DMS53 treated with DMSO at 0.1 percent for 48 hours (cell line): ENCODE data around the gene TMBIM1.

Experiments used
- DNase-seq: peaks from one replicate; lab custom pipeline; 2025; ENCODE audit not compliant: unreplicated experiment; lab: John Stamatoyannopoulos, UW

The TMBIM1 gene, protein sequence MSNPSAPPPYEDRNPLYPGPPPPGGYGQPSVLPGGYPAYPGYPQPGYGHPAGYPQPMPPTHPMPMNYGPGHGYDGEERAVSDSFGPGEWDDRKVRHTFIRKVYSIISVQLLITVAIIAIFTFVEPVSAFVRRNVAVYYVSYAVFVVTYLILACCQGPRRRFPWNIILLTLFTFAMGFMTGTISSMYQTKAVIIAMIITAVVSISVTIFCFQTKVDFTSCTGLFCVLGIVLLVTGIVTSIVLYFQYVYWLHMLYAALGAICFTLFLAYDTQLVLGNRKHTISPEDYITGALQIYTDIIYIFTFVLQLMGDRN

DNA sequence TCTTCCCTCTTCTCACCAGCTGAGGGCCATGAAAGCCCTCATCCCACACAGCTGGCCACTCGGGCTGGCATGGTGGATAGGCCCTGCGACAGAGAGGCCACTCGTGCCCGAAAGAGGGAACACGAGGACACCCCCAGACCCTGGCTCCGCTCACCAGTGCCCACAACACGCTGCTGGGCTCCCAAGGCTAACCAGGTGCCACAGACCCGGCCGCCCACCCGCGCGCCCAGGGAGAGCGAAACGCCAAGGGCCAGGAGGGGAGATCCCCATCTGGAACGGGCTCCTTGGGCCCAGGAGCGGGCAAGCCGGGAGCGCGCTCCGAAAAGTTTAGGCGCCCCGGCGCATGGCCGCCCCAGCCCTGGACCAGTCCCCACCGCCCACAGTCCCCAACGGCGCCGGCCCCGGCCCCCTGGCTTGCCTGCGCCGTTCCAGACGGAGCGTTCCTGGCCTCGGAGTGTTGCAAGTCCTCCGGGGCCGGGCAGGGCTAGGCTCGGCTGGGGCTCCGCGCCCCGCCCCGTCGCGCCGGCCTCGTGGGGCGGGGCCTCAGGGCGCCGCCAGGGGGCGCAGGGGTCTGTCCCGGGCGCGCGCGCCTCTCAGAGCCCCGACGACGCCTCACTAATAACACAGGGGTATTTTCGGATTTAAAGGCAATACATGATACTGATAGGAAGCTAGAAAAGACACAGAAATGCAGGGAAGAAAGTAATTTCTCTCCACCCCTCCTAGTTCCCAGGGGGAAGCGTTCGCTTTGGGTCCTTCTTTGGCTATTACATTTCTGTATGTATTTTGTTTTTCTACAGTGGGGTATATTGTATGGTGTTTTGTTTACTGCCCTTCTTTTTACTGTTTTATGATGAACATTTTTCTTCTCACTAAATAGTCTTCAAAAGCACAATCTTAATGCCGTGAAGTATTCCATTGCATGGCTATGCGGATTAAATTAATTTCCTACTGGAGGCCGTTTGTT lies at the start of gene TMBIM1:
TSS of gene TMBIM1 (minus strand) at position 456 of the 967 bp plus-strand sequence. CDS start 10,362 bp downstream, outside the sequence.
- peak; percentile 23 for DNase-seq

DNA sequence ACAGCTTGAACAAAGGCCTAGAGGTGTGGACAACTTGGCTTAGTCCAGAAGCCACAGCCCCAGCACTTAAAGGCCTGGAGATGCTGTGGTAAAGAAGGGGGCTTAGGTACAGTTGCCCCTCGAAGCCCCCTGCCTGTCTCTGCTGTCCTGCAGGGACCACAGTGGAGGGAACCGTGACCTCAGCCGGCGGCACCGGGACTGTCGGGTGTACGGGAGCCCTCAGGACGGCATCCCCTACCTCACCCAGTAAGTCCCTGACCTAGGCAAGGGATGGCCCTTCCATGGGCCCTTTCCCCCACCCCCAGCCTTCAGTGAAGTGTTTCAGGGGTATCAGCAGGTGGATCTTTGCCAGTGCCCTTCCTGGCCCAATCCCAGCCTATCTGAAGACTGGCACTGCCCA lies 49.1 kb upstream of the TMBIM1 start:
- DNase-seq, result no peak

DNA sequence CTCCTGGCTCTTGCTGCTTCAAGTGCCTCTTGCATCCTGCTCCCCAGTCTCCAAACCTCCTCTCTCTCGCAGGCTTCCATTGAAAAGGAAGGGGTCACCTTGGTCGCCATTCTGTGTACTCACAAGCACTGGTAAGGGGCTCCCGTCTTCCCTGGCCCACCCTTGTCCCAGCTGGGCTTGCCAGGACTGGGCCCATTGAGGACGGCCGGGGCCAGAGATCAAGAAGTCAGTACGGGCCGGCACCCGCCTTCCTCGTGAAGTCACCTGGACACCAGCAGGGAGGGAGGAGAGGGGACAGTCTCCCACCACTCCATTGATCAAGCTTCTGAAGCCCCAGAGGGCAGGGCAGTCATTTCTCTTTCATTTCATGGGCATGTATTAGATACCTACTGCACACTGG lies 48.4 kb upstream of the TMBIM1 start:
- no peak for DNase-seq

DNA sequence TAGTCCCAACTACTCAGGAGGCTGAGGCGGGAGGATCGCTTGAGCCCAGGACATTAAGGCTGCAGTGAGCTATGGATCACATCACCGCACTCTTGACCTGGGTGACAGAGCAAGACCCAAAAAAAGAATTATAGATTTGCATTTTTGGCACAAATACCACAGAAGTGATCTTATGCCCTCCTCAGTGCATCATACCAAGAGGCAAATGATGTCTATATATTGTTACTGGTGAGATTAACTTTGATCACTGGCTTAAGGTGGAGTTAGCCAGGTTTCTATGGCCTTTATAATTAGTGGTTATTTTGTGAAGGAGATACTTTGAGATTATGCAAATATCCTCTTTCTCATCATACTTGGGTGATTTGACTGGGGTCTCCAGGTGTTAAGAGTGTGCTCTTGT lies 42.2 kb upstream of the TMBIM1 start:
- DNase-seq, result no peak

DNA sequence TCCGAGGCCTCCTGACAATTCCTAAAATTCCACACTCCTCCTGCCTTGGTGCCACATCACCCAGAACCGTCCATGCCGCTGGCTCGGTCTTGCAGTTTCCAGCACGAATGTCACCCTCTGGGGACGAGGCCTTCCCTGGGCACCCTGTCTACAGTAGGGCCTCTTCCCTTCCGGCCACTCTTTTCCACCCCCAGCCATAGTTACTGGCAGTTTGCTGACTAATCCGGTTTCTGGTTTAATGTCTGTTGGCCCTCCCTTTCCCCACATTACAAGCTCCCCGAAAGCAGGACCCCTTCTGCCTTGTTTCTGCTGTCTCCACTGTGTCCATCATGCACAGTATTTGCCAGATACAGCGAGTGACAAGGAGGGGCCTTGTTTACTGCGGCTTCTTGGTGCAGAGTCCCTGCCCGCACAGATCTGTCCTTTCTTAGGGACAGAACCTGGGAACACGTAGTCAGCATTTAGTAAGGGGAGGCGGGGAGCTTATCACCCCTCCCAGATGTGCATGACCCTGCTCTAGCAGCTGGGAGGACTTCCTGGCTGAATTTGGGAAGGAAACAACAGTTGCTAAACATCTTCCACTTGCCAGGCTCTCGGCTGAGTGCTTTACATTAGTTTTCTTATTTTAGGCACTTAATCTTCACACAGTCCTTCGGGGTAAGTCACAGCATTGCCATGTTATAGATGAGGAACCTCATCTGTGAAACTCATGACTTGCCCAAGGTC lies 40.8 kb upstream of the TMBIM1 start:
- no peak for DNase-seq

DNA sequence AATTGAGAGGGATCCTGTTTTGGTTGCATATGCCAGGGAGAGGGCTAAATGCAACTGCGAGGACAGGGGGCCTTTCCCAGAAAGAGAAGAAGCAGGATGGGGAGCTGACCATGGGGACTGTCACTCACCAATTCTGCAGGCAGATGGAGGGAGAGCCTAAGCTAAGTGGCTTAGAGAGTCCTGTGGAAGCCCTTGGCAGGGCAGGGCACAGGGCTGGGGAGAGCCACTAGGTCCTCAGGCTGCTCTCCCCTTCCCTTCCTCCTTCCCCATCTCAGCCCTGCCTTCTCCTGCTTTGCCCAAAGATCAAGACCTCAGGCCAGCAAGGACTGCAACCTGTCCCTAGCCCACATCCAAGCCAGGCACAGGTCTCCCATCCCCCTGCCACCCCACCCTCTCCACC lies 40.0 kb upstream of the TMBIM1 start:
- no peak for DNase-seq

DNA sequence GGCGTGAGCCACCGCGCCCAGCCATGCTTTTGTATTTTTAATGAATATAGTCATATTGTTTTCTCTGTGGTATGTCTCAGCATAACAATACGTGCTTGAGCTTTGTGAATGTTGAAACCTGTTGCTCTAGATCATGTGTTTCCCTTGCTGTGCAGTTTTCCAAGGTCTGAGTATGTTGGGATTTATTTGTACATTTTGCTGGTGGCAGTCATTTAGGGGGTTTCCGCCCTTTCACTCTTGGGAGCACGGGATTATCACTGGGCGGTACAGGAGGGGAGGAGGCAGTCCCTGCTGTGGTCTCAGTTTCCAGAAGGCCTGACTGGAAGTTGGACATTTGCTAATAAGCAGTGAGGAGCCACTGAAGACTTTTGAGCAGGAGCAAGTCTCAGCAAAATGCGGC lies 39.4 kb upstream of the TMBIM1 start:
- no peak for DNase-seq

DNA sequence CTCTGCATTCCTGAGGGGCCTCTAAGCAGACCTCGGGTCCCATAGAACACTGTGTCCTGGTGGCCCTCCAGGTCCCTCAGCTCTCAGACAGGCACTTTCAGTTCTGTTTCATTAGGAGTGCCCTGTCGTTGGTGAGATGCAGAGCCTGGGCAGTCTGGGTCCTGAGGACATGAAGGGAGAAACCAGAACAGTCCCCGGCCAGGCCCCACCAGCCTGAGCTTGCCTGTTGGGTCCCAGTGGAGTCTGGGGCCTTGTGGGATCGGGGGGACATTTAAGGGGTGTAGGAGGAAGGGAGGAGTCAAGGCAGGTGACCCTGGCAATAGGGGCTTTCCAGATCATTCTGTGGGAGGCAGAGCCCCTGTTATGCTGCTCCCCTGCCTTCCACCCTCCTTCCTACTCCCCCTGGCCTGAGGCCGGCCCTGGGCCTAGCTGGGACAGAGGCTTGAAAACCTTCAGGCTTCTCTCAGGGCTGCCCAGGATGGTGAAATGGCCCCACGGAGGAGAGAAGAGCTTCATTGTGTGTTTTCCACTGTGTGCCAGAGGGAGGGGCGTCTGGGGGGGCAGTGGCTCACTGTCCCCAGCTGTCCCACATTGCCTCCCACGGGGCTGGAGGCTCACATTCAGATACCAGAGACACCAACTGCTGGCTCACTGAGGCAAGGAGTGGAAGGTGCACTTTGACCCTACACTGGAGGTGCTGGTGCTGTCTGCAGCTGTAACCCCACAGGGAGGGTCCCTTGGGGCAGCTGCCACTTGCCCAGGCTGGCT lies 37.7 kb upstream of the TMBIM1 start:
- no peak for DNase-seq

DNA sequence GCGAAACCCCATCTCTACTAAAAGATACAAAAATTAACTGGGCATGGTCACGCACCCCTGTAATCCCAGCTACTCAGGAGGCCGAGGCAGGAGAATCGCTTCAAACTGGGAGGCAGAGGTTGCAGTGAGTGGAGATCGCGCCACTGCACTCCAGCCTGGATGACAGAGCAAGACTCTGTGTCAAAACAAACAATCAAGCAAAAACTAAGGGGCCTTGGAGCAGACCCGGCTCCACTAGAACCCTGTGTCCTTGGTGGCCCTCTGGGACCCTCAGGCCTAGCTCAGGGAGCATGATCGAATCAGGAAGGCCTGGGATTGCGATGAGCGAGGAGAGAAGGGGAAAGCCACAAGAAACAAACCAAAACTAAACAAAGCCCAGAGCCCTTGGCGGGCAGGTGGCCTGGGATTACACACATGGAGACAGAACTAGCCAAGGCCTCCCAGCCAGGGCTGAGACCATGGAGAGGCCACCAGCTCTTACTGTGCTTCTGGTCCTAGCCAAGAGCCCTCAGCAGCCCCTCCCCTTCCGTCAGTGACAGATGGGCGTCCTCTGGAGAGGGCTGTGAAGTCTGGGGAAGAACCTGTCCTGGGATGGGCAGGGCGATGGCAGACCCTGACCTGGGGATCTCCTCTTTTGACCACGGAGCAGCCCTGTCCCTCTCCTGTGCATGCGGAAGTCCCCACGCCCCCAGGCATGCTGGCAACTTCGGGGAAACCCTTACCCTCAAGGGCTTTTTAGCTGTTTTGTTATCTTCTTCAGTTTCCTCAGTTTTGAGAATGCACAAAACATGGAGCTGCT lies 36.9 kb upstream of the TMBIM1 start:
- DNase-seq, result no peak

DNA sequence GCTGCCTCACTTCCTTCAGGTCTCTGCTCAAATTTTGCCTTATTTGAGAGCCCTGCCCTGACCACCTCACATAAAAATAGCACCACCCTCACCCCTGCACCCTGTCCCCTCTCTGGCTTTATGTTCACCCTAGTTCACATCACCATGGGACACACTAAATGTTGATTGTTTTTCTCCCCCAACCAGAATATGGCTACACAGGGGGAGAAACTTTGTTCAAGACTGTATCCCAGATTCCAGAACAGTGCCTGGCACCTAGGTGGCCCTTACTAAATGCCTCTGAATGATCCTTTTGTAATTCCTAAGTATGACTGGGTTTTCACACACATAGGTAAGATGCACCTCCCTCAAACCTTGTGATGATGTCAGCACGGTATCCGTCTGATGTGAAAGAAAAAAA lies 36.0 kb upstream of the TMBIM1 start:
- no peak for DNase-seq

DNA sequence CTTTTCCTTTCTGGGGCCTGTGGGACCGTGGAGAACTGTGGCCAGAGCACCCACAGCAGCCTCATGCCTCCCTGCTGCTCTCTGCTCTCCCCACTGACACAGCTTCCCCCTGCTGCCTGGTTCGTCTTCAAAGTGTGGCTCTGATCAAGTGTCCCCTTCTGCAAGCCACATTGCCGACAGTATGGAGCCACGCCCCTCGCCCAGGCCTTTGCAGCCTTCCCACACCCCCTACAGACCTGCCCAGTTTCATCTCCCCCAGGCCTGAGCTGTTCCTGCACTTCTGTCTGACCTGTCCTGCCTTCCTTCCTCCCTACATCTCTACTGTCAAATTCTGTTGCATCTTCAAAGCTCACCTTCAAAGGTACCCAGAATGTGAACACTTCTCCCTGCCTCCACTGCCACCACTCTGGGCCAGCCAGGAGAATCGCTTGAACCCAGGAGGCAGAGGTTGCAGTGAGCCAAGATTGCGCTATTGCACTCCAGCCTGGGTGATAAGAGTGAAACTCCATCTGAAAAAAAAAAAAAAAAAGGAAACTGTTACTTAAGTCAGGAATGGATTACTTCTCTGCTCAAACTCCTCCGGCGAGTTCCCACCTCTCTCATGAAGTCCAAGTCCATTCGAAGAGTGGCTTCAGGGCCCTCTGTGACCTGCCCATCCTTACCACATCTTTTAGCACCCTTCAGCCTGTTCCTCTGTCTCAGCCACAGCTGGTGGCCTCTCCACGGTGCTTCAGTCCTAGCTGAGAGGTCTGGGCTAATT lies 35.3 kb upstream of the TMBIM1 start:
- no peak for DNase-seq

DNA sequence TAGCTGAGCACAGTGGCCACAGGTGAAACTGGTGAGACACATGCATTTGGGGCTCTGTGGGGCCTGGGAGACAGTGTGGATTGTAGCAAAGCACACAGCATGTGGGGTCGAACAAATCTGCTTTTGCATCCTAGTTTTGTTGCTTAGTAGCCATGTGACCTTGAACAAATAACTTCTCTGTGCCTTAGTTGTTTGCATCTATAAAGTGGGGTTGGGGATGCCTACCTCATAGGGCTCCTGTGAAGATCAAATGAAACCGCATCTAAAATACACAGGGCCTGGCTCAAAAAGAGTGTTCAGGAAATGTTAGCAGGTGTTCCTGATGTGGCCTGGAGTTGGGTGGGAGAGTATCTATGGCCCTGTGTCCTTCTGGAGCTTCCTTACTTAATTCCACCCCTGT lies 34.0 kb upstream of the TMBIM1 start:
- no peak for DNase-seq

DNA sequence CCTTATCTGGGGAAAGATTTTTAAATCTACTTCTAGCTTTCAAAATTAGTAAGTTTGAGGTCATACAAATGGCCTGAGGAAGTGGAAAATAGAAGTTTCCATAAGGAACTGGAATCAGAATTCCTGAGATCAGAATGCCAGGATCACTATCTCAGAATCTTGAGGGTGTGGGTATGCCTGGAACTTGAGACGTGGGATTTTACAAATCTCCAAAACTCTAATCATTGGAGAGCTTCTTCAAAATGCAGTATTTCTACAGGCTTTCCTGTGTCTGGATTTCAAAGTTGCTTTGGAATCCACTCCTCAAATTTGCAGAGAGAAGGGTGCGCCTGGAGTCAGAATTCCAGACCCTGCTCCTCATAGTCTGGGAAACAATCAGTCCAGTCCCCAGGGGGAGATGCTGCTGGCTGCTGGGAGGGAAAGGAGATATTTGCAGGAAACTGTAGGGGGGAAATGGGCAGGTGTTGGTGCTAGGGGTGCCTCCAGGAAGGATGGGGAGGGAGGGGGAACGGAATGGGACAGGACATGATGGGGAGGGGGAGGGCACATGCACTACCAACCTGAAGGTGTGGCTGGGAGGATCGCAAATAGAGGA lies 33.4 kb upstream of the TMBIM1 start:
- DNase-seq, result no peak

DNA sequence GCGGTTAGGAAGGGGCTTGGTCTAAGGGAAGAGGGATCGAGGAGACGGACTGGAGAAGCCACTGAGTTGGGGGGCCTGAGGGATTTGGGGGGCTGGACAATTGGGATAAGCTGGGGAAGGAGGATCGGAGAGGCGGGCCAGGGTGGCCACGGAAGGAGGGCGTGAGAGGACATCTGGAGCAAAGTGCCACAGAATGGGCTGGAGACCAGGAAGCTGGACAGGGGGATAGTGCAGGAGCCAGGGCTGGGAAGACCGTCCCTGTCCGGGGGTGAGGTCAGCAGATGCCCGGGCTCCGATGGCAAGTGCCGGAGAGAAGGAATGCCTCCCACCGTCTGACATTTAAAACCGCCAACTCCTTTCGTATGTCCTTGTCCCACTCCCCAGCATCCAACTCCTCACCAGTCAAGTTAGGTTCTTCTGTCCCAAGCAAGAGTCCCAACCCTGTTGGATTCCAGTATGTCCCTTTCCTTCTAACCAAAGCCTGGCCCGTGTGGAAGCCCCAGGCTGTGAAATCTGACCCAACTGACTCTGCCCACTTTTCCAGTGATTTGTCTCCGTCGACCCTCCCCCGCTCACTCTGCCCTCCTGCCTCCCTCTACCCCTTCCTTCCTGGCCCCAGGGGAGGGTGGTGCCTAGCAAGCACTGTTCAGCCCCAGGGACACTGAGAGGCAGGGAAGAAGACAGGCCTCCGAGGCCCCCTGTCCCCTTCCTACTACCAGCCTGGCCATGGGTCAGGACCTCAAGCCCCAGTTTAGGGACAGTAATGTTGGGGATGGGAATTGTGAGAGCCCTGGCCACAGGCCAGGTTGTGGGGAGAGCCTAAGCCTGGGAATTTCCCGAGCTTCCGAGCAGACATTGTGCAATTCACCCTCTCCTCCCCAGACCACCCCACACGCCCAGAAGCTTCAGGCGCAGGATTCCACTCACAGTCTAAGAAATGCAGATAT lies 31.5 kb upstream of the TMBIM1 start:
- DNase-seq, result no peak

DNA sequence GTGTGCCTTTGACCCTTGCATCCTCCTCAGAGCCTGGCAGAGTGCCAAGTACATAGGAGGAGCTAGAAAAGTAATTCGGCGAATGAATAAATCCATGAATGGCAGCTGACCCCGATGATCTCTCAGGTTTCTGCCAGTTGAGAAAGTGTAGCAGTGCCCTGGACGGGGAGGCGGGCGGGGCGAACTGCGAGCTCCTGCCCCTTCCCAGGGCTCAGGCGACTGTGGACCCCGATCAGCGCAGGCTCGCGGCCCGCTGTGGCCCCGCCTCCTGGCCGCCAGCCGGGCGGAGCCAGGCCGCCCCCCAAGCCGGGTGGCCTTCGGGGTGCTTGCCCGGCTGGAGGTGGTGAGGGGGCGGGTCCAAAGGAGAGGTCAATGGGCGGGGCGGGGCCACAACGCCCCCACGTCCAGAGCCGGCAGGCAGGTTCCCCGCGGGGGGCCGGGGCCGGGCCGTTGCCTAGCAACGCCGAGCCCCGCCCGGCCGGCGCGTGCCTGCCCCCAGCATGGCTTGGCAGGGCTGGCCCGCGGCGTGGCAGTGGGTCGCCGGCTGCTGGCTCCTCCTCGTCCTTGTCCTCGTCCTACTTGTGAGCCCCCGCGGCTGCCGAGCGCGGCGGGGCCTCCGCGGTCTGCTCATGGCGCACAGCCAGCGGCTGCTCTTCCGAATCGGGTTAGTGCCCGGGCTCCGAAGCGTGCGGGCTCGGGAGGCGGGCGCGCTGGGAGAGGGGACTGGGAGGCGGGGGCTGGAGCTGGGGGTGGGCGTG lies 30.6 kb upstream of the TMBIM1 start:
- peak; percentile 17 for DNase-seq

DNA sequence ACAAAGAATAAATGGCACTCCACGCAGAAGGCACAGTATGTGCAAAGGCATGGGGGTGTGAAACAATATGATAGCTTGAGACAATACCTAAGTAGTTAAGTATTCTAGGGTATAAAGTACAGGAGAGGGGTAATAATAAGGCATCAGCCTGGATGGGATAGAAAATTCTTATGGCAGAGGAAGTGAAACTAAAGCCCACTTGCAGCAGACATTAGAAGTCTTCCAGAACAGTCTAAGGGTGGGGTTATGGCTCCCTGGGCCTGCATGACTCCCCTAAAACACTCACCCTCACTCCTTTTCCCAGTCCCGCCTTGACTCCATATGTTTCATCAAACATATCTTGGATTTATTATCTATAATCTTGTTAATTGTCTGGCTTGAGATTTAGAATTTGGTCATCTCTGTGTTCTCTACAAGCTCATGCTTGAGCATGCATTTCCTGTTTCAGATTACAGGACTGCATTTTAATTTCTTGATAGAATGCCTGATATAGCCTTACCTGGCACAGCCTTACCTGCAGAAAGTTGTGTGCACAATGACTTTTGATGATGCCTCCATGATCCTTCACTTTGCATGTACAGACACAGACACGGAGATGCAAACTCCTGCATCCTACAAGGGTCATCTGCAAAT lies 28.5 kb upstream of the TMBIM1 start:
- DNase-seq, result no peak
